ENCODE results near the gene POU2F2.
"Not testable (repeated sequence)": the region's sequence is repeated elsewhere in the genome, so short reads cannot be mapped to it uniquely, and the experiment has no call there.

The POU2F2 gene

GRCh38 chr19:42053037-42053935 lies 79.0 kb downstream of the POU2F2 start:
- no peak for DNase-seq

GRCh38 chr19:42052241-42052863 lies 79.9 kb downstream of the POU2F2 start:
- DNase-seq: no peak

- peak; percentile 75 for DNase-seq
Observed at GRCh38 chr19:42051166-42052115, 80.8 kb downstream of the POU2F2 start.

GRCh38 chr19:42048992-42049391 lies 83.3 kb downstream of the POU2F2 start:
- no peak for DNase-seq

GRCh38 chr19:42045575-42045974 lies 86.7 kb downstream of the POU2F2 start:
- no peak for DNase-seq

- DNase-seq: no peak
Observed at GRCh38 chr19:42042455-42043170, 89.6 kb downstream of the POU2F2 start.

- not testable (repeated sequence) for DNase-seq
Observed at GRCh38 chr19:42040491-42040890, 91.8 kb downstream of the POU2F2 start.

DNA sequence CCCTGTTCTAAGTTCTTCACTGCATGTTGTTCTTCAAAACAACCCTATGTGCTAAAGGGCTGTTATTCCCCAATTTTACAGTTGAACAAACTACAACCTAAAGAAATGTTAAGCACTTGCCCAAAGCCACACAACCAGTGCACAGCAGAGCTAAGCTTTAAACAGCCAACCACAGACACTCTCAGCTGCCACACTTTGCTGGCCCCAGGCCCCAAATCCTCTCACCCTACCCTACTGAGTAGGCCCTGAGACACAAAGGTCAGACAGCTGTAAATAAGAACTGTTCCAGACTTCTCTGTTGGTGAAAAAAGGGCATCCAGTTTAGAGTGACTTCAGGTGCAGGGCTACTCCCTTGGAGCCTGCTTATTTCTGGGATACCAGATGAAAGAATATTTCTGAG lies 92.2 kb downstream of the POU2F2 start:
- no peak for DNase-seq

DNA sequence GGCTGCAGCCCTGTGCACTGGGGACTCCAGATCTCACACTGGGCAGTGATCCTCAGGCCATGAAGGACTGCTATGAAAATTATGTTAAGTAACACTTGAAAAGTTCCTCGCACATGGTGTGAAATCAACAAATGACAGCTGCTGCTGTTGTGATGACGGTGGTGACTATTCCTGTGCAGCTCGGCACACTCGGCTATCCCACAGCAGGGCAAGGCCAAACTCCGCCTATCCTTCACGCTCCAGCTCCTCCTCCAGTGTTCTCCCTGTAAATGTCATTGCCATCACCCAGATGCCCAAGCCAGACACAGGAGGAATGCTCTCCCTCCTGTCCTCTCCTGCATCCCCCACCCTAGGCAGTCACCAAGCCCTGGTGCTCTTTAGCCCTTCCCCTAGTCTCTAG lies 93.6 kb downstream of the POU2F2 start:
- DNase-seq: no peak

DNA sequence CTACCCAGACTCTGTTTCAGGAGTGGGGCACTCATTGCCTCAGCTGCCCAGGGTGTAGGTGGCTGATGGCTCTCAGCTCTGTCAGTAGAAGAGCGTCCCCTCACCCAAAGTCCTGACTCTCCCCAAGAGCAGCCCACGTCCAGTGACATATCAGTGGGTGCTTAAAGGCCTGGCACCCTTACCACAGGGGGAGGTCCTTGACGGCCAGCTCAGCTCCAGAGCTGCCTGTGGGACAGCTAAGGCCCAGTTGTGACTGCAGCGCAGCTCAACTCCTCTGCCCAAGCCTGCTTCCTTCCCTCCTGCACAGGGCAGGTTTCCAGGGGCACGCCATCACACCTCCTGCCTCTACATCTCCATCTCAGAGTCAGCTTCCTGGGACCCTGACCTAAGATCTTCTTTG lies 94.6 kb downstream of the POU2F2 start:
- DNase-seq: no peak
